ENCODE results near the gene LRRC58.
"Not testable (repeated sequence)": the region's sequence is repeated elsewhere in the genome, so short reads cannot be mapped to it uniquely, and the experiment has no call there.

Gene LRRC58

DNA sequence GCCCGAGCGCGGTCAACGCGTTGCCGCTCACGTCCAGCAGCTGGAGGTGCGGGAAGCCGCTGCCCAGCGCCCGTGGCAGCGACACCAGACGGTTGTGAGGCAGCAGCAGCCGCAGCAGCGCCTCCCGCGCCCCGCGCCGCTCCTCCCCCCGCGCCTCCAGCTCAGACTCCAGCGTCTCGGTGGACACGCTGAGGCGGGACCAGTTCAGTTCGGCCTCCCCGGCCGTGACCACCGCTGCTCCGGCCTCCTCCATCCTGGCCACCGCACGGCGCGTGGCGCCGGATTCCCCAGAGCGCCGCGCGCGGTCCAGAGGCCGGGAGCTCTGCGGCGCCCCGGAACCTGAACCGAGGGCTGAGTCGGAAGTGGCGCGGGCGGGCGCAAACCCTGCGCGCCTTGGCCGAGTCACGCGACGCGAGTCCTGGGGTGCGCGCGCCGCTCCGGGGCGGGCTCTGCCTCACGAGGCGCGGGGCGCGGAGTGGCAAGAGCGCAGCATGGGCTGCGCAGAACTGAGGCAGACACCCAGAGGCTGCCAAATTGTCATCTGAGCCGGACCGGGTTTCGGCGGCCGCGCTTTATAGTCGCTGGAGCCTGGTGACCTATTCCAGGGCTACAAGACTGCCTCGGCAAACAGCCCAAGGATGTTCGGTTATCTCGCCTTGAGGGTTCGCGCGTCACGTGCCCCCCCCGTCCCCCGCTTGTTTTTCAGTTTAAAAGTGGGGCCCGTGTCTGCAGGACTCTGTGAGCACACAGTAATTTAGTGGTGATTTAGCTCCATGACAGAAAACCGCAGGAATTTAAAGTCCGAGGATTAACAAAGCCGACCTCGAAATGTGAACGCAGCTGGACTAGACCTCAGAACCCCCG, at the start of gene LRRC58:
LRRC58 (minus strand) TSS at position 364 of the 864 bp plus-strand sequence; CDS start at position 253, 111 bp downstream.
- DNase-seq (ENCODE audit: low spot score) (peak; percentile 96), FAIRE-seq (peak; percentile 91)

DNA sequence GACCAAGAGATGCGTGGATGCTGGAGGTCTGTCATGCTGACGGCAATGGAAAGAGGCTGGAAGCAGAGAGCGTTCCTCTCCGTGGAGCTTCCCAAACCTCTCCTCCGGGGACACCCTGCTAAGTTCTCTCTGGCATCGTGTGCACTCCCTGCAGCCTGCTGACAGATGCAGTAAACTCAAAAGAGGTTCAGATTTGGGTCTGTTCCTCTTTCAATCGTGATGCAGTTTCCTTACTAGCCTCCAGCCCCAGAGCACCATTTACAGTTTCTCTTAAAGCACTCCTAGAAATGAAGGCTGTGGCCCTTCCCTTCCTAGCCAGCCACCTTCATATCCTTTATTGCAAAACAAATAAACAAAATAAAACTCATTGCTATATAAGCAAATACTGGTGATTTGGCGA, 47.3 kb upstream of the LRRC58 start:
- DNase-seq (ENCODE audit: low spot score) (no peak), FAIRE-seq (no peak)

DNA sequence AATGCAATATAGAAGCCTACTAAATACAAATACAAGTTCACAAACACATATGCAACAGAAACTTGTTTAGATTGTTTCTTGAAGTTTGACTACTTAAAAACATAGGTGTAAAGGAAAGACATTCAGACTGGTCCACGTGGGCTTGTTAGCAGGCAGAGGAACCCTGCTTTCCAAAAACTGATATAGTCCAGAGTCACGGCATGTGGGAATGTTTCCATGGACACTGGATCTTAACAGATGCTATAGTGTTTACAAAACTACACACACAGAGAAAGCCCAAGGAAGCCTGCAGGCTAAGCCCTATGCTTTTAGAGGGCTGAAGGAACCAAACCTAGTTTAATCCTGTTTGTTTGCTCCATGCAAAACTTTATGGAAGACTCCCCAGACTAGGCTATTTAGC, 45.2 kb upstream of the LRRC58 start:
- FAIRE-seq = no peak
- DNase-seq (ENCODE audit: low spot score) = no peak

DNA sequence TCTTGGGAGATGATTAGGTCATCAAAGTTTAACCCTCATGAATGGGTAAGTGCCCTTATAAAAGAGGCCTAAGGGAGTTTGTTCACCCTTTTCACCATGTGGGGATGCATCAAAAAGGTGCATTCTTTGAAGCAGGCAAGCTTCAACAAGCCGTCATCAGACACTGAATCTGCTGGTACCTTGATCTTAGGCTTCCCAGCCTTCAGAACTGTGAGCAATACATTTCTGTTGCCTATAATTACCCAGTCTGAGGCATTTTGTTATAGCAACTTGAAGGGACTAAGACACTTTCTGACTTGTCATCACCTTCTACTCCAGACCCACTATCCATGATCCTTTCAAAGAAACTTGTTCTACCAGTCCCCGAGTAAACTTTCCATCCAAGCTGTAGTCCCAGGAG, 44.6 kb upstream of the LRRC58 start:
- no peak for DNase-seq (ENCODE audit: low spot score)
- FAIRE-seq = no peak

DNA sequence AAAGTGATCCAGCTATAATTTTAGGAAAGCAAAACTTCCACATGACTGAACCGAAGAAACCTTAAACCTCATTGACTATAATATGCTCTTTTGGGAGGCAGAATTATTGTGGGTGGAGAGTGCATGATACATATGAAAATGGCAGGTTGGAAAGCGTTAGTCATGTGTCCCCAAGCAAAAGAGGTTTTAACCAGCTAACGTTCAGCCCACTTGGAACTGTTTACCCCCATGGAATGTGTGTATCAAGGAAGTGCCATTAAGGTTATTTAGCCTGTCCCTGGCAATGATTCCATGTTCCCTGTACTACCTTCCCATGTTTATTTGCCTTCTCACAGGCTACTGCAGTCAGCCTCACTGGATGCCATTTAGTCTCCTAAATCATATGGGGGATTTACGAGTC, 44.1 kb upstream of the LRRC58 start:
- DNase-seq (ENCODE audit: low spot score) = no peak
- no peak for FAIRE-seq

DNA sequence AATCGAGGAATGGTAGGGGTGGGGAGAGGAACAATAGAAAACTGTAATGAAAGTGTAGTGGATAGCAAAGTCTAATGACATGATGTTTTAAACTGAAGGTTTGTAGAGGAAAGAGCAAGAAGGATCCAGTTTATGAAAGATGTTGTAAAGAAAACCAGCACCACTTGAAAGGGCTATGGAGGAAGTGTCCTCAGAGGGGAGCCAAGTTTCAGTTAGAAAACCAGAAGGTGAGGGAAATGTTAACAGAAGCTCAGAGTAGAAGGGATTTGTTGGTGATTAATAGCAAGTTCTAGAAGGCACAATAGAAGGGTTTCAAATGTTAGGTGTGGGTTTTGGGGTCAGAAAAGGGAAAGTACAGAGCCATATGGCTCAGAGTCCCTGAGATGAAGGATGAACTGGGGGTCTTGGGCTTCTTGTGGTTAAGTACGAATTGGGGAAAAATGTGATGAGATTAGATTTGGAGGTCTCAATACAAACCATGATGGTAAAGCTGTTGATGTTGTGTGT, 33.8 kb upstream of the LRRC58 start:
- DNase-seq (ENCODE audit: low spot score) (no peak), FAIRE-seq (no peak)

DNA sequence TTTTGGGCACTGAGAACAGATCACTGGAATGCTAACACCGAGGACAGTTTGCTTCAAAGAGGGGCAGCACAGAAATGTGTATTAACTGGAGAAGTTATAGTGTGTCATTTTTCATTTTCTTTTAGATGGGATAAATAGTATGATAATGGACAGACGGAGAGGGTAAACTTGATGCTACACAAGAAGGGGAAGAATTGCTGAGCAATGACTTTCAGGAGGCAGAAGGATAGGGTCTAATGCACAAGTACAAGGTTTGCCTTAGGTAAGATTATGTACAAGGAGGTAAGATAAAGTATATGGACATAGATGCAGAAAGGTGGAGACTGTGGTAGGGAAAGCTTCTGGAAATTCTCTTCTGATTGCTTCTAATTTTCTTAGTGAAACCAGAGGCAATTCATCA, 32.3 kb upstream of the LRRC58 start:
- no peak for DNase-seq (ENCODE audit: low spot score)
- no peak for FAIRE-seq

DNA sequence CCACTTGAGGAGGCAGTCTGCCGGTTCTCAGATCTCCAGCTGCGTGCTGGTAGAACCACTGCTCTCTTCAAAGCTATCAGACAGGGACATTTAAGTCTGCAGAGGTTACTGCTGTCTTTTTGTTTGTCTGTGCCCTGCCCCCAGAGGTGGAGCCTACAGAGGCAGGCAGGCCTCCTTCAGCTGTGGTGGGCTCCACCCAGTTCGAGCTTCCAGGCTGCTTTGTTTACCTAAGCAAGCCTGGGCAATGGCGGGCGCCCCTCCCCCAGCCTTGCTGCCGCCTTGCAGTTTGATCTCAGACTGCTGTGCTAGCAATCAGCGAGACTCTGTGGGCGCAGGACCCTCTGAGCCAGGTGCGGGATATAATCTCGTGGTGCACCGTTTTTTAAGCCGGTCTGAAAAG, 28.8 kb upstream of the LRRC58 start:
- DNase-seq (ENCODE audit: low spot score); FAIRE-seq: not testable (repeated sequence)

DNA sequence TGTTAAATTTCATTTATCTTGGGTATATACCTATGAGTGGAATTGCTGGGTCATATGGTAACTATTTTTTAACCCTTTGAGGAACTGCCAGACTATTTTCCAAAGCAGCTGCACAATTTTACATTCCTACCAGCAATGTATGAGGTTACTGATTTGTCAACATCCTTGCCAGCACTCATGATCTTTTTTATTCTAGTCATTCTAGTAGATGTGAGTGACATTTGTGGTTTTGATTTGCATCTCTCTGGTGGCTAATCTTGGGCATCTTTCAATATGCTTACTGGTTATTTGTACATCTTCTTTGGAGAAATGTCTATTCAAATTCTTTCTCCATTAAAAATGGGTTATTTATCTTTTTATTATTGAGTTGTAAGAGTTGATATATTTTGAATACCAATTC, 21.3 kb upstream of the LRRC58 start:
- FAIRE-seq (no peak), DNase-seq (ENCODE audit: low spot score) (no peak)

DNA sequence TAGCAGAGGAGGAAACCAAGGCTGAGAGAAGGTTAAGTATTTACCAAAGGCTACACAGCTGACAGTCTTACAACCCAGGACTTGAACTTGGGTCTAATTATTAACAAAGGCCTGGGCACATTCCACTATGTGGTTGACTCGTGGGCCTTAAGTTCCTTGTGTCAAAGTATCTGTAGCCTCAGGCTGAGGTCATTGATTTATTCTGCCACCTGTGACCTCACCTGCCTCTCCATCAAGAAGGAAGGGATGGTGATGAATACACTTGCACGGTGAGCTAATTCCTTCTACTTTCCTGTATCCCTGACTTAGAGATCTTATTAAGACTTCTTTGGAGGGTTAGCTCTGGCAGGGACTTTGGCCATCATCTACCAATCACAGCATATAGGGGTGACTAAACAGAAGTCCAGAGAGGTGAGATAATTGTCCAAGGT, 19.9 kb upstream of the LRRC58 start:
- DNase-seq (ENCODE audit: low spot score) (no peak), FAIRE-seq (no peak)

DNA sequence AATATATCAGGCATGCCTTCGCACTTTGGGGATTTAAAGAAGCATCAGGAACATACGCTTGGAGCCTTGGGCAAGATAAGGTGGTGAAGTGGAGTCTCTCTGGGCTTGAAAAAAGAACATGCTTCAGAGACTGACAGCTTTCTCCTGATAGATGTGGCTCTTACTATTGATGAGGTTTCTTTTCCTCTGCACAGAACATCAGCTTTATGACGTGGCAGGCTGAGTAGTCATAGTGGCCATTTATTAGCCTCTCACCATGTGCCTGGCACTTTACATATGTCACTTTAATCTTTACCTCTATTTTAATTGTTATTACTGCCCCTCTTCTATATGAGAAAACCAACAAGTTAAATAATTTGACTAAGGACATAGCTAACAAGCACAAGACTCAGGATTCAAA, 19.0 kb upstream of the LRRC58 start:
- DNase-seq (ENCODE audit: low spot score) (no peak), FAIRE-seq (no peak)

DNA sequence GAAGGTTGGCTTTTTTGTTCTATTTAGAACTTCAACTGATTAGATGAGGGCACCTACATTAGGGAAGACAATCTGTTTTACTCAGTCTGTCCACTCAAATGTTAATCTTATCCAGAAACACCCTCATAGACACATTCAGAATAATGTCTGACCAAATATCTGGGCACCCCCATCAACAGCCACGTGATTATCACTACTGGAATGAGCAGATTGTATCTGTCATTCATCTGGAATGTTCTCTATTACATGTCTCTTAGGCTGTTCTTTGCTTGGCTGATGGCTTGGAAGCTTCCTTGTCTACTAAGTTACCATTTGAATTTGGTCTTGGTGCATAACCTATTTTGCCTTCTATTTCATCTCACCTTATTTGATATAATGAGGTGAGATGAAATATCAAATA, 15.7 kb upstream of the LRRC58 start:
- no peak for DNase-seq (ENCODE audit: low spot score)
- peak; percentile 74 for FAIRE-seq

DNA sequence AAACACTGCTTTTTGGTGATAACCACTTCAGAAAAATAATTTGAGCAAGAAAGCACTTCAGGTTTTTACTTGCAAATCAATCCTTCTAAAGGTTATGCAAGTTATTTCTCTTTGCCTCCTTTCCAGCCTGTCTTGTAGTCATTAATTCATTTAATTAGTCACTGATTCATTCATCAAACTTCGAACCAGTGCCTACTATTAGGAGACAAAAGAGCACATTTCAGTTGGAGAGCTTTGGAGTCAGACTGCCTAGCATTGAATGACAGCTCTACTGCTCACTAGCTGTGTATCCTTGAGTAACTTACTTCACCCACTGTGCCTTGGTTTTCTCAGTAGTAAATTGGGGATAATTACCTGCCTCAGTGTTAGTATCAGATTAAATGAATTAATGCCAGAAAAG, 14.9 kb upstream of the LRRC58 start:
- no peak for FAIRE-seq
- no peak for DNase-seq (ENCODE audit: low spot score)

DNA sequence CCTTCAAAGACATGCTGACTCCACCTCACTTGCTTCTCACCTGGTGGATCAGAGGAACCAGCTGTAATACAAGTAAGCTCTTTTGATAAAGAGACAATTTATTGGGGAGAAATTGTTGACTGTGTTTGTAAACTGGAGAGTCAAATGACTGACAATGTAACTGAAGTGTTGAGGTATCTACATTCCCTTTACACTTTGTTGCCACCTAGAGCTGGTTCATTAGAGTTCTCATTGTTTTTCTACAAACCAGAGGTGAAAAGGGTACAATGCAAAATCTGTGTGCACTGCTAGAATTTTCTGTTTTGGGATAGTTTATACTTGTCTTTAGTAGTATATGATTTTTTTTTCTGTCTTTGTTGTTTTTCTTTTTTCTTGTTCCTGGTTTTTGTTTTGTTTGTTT, 8.7 kb upstream of the LRRC58 start:
- FAIRE-seq = no peak
- no peak for DNase-seq (ENCODE audit: low spot score)

DNA sequence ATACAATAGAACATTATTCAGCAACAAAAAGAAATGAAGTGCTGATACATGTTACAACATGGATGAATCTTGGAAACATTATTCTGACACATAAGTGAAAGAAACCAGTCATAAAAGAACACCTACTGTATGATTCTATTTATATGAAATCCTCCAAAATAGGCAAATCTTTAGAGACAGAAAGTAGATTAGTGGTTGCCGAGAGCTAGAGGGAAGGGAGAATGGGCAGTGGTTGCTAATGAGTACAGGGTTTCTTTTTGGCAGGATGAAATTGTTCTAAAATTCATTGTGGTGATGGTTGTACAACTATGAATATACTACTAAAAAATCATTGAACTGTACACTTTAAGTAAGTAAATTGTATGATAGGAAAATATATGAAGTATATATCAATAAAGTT, 6.3 kb upstream of the LRRC58 start:
- no peak for FAIRE-seq
- no peak for DNase-seq (ENCODE audit: low spot score)

DNA sequence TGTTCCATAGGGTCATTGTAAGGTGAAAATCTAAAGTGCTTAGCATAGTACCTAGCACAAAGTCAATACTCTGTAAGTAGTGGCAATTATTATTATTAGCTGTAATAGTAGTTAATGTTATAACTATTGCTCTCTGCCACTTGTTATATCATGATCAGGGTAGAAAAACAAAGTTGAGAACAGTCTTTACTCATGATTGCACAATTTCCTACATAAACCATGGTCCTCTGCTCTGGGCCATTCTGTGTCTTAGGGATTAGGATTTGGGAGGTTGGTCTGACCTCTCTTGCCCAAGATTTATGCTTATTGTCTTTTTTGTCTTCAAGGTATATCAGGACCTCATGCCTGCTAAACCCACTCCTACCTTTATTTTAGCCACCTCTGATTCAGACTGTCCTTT, 4.3 kb upstream of the LRRC58 start:
- no peak for DNase-seq (ENCODE audit: low spot score)

DNA sequence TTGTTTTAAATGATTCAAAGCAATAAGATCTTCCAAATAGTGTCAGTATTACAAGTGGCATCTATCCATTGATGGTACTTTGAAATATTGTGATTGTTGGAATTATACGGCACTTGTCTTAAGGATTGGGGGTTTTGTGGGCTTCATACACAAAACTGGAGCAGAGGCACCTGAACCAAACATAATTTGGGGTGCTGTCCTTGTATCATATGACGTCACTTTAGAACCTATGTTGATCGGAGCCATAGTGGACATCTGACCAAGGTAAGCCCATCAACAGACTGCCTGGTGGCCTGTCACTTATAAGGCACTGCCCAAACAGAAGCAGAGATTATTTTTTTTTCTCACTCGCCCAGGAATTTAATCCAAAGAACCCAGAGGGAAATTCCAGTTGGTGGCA, 2.9 kb upstream of the LRRC58 start:
- DNase-seq (ENCODE audit: low spot score) (no peak), FAIRE-seq (no peak)

More for the DNA sequence above, 4.3 kb upstream of the LRRC58 start:
- no peak for FAIRE-seq

DNA sequence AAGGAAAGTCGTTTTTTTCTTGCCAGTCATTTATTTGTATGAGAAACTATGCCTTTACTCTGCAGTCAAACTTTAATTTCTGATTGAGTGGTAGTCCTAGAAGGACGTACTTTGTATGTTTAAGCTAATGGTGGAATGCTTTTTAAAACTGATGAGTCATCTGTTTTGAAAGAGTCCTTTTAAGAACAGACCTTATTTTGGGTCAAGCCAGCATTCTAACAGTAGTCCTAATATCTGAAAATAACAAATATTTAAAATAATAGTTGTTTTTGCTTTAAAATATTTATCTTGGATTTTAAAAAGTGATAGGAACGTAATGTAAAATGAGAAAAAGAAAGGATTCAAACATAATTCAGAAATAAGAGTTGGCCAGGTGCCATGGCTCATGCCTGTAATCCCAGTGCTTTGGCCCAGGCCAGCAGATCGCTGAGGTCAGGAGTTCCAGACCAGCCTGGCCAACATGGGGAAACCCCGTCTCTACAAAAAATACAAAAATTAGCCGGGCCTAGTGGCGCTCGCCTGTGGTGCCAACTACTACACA, 1.3 kb upstream of the LRRC58 start:
- DNase-seq (ENCODE audit: low spot score) = peak; percentile 43
- FAIRE-seq = no peak

DNA sequence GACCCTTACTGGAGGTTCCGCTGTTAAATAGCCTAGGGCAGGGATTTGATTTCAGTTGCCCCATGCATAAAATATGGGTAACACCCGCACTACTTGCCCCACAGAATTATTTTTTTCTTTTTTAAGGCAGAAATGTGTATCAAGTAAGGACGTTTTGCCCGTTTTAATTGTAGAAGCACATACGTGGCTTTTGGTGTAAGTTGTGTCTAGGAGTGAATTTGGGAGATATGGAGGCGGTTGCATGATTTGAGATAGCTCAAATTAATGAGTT, 636 bp upstream of the LRRC58 start:
- DNase-seq (ENCODE audit: low spot score) = no peak
- FAIRE-seq = no peak

DNA sequence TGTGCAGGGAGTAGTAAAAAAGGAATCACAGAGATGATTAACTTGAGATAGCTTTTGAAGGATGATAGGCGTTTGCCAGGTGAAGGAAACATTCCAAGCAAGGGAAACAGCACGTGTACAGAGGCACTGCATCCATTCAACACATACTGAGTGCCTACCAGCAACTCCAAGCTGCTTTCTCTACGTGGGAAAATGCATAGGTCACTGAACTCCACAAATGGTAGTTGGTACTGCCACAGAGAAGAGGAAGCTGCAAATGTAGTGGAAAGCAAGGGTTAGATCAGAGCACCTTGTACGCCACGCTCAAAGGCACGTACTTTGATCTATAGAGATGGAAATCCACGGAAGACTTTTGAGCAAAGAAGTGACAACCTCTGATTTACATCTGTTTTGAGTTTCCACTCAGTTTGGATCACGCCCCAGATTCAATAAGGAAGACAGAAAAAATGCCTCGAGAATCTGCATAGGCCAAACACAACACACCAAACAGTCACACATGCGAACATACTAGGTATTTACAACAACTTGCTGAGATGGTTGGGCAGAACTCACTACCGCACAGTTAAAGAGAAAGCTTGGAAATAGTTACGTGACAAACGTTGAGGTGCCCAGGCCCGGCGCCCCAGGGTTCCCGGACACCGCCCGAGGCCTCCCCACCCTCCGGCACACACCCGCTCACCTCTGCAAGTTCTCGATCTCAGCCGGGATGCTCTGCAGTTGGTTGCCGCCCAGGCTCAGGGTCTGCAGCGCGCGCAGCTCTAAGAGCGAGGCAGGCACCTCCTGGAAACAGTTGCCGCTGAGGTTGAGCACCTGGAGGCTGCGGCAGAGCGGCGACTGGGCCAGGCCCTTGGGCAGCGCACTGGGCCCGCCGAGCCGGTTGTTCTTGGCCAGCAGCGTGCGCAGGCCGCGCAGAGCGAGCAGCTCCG, 826 bp downstream of the LRRC58 start:
- FAIRE-seq (no peak), DNase-seq (ENCODE audit: low spot score) (peak; percentile 71)

DNA sequence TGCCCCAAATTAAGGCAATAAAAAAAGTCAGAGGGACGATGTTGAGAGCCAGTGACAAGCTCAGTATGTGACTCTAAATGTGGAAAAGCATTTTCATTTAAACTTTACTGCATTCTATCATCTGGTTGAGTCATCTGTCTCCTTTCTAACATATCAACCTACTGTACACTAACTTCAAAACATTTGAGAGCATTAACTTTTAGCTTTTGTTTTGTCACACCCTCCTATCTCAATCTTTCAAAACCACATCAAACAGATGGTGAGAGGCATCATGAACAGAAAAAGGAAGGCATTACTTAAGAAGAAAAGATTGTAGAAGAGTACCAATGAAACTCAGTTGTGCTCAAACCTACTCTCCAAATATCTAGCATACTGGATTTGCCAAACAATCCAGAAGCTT, 4.8 kb downstream of the LRRC58 start:
- DNase-seq (ENCODE audit: low spot score) (no peak), FAIRE-seq (no peak)
